ENCODE data around the gene LMF1.
A peak's percentile ranks its signal among the peaks of the same experiment; 100 is the strongest.

Gene LMF1

GRCh38 chr16:818132-818531, 152.7 kb downstream of the LMF1 start:
- TF ChIP-seq CTCF (IDR thresholded peaks at IDR 0.05; ENCODE audit: low read depth, low read length): no peak
- no peak overlapping the region for H3K4me3 ChIP-seq (replicated peaks in 1 of 2; ENCODE audit: low read depth in 2 of 2, low read length in 2 of 2)
- no peak for DNase-seq (ENCODE audit: low read depth in 2 of 2)

- no peak for TF ChIP-seq CTCF (IDR thresholded peaks at IDR 0.05; ENCODE audit: low read depth, low read length)
- H3K4me3 ChIP-seq (replicated peaks in 1 of 2; ENCODE audit: low read depth in 2 of 2, low read length in 2 of 2): no peak overlapping the region
- no peak for DNase-seq (ENCODE audit: low read depth in 2 of 2)
Measured at GRCh38 chr16:817001-817906, 153.5 kb downstream of the LMF1 start.

- H3K4me3 ChIP-seq (replicated peaks in 1 of 2; ENCODE audit: low read depth in 2 of 2, low read length in 2 of 2): no peak overlapping the region
- no peak for TF ChIP-seq CTCF (IDR thresholded peaks at IDR 0.05; ENCODE audit: low read depth, low read length)
- DNase-seq (ENCODE audit: low read depth in 2 of 2): no peak
Measured at GRCh38 chr16:815861-816260, 154.9 kb downstream of the LMF1 start.

- peak; percentile 11 to 54 for DNase-seq (ENCODE audit: low read depth in 2 of 2)
- no peak for TF ChIP-seq CTCF (IDR thresholded peaks at IDR 0.05; ENCODE audit: low read depth, low read length)
Measured at GRCh38 chr16:814974-815373, 155.8 kb downstream of the LMF1 start.

GRCh38 chr16:813916-814412, 156.8 kb downstream of the LMF1 start:
- H3K4me3 ChIP-seq (replicated peaks in 1 of 2; ENCODE audit: low read depth in 2 of 2, low read length in 2 of 2): no peak overlapping the region
- TF ChIP-seq CTCF (IDR thresholded peaks at IDR 0.05; ENCODE audit: low read depth, low read length): no peak
- DNase-seq (ENCODE audit: low read depth in 2 of 2): no peak

More at GRCh38 chr16:814974-815373, 155.8 kb downstream of the LMF1 start:
- H3K4me3 ChIP-seq (replicated peaks in 1 of 2; ENCODE audit: low read depth in 2 of 2, low read length in 2 of 2): no peak overlapping the region

GRCh38 chr16:813204-813915, 157.4 kb downstream of the LMF1 start:
- TF ChIP-seq CTCF (IDR thresholded peaks at IDR 0.05; ENCODE audit: low read depth, low read length): peak; percentile 53
- peak overlapping the region in 1 of 2 donors; percentile 19 for H3K4me3 ChIP-seq (replicated peaks in 1 of 2; ENCODE audit: low read depth in 2 of 2, low read length in 2 of 2)
- peak; percentile 28 to 34 for DNase-seq (ENCODE audit: low read depth in 2 of 2)
